HTR-8/SVneo (cell line): ENCODE measurements around the gene ZNF865.

Source experiments
- DNase-seq: peaks from one replicate; pipeline ENCODE4 v3.0.0; 2011; ENCODE audit warnings: low spot score, mixed read lengths; ENCODE audit not compliant: insufficient read length
- FAIRE-seq: peaks from 2 replicates; lab custom pipeline; 2011; peaks lifted over from hg19 to GRCh38; lab: Jason Lieb, UNC

ZNF865 gene

GRCh38 chr19:55602104-55603001 lies 3.1 kb upstream of the ZNF865 start:
- DNase-seq (no peak), FAIRE-seq (no peak)

- FAIRE-seq (no peak), DNase-seq (no peak)
Measured at GRCh38 chr19:55603115-55603514, 2.3 kb upstream of the ZNF865 start.

DNA sequence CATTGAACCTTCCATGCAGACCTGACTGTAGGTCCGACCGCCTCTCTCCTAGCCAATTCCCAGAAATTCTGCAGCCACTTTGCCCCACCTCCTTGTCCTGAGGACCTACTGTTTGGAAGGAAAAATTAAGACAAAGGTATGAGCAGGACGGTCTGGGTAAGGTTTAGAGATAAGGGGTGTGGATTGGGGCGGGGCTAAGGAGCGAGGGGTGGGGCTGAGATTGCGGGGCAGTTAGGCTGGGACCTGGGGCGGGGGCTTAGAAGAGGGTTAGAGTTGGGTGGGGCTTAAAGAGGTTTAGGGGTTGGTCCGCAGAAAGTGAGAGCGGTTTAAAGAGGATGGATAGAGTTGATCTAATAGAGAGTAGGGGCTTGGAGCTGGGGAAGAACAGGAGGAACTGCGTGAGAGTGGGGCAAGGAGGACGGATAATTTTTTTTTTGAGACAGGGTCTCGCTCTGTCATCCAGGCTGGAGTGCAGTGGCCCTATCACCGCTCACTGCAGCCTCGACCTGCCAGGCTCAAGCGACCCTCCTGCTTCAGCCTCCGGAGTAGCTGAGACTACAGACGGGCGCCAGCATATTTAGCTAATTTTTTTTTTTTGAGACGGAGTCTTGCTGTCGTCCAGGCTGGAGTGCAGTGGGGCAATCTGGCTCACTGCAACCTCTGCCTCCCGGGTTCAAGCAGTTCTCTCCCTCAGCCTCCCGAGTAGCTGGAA lies 1.7 kb upstream of the ZNF865 start:
- DNase-seq (no peak), FAIRE-seq (no peak)

- DNase-seq (peak; percentile 93), FAIRE-seq (peak; percentile 80)
Measured at GRCh38 chr19:55605207-55605636, 225 bp upstream of the ZNF865 start.

- DNase-seq (no peak), FAIRE-seq (no peak)
Measured at GRCh38 chr19:55606471-55606787, 982 bp downstream of the ZNF865 start.

- FAIRE-seq (no peak), DNase-seq (no peak)
Measured at GRCh38 chr19:55606817-55607216, 1.4 kb downstream of the ZNF865 start.

- FAIRE-seq, result no peak
- DNase-seq, result no peak
Measured at GRCh38 chr19:55609326-55609725, 3.9 kb downstream of the ZNF865 start.

DNA sequence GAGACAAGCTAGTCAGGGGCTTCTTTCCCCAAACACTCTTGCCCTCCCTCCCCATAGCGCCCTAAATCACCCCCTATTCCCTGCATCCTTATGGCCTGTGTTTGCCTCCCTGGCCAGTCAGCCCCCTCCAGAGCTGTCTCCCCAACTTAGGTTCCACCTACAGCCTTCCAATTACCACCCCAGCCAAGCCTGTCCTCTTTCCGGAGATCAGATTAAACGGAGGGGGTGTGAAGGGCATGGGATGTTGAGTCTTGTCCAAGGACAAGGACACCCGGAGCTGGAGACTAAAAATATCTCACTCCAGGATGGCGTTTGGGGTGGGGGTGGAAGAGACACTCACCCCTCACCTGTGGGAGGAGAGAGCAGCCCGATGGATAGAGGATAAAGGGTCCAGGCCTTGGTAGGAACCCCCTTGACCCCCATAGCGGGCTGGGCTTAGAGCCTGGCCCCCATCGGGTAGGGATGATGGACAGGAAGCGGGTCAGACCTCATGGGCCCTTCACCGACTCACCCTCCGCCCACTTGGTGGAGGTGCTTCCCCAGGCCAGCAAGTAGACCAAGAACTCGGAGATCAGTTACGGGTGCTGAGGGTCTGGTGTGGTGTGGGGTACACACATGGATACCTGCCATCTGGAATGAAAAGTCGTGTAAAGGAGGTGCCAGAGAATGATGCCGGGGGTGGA lies 6.0 kb downstream of the ZNF865 start:
- DNase-seq, result no peak
- FAIRE-seq, result no peak

DNA sequence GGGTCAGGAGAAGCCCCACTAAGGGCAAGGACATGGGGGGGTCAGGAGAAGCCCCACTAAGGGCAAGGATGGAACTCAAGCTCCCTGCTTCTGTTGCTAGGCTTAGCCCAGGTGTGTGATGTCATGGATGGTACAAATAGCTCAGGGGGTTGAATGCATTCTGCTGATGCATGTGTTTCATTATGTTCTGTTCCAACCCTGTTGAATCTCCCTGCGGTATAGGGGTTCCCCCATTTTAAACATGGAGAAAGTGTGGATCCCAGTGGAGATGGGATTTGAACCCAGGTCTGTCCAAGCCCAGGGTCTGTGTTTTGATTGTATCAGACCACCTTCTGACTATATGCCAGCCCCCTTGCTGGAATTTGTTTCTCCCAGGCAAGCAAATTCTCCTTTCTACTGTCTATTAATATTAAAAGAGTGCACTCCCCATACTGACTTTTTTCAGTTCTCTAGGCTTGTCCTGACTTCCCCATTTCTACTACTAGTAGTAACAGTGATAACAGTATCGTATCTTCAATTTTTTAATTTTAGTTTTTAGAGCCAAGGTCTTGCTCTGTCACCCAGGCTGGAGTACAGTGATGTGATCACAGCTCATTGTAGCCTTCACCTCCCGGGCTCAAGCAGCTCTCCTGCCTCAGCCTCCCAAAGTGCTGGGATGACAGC lies 6.7 kb downstream of the ZNF865 start:
- DNase-seq (no peak), FAIRE-seq (no peak)

DNA sequence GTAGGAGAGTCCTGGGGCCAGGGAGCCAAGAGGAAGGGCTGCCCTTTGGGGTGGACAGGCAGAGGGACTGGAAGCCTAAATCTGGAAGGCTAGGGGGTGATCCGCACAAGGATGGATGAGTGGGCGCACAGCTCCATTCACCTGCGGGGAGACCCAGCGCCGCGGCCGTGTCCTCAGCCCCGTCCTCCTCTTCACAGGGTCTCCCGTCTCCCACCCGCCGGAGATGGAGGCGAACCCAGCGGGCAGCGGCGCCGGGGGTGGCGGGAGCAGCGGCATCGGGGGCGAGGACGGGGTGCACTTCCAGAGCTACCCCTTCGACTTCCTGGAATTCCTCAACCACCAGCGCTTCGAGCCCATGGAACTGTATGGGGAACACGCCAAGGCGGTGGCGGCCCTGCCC lies 7.9 kb downstream of the ZNF865 start:
- DNase-seq (no peak), FAIRE-seq (no peak)

- DNase-seq (no peak), FAIRE-seq (no peak)
Measured at GRCh38 chr19:55613930-55614710, 8.7 kb downstream of the ZNF865 start.

DNA sequence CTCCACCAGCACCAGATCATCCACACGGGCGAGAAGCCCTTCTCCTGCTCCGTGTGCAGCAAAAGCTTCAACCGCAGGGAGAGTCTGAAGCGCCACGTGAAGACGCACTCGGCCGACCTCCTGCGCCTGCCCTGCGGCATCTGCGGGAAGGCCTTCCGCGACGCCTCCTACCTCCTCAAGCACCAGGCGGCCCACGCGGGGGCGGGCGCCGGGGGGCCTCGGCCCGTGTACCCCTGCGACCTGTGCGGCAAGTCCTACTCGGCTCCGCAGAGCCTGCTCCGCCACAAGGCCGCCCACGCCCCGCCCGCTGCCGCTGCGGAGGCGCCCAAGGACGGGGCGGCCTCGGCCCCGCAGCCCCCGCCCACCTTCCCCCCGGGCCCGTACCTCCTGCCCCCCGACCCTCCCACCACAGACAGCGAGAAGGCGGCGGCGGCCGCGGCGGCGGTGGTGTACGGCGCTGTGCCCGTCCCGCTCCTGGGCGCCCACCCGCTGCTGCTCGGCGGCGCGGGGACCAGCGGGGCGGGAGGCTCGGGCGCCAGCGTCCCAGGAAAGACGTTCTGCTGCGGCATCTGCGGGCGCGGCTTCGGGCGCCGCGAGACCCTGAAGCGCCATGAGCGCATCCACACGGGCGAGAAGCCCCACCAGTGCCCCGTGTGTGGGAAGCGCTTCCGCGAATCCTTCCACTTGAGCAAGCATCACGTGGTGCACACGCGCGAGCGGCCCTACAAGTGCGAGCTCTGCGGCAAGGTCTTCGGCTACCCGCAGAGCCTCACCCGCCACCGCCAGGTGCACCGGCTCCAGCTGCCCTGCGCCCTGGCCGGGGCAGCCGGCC lies 9.5 kb downstream of the ZNF865 start:
- FAIRE-seq (no peak), DNase-seq (no peak)

DNA sequence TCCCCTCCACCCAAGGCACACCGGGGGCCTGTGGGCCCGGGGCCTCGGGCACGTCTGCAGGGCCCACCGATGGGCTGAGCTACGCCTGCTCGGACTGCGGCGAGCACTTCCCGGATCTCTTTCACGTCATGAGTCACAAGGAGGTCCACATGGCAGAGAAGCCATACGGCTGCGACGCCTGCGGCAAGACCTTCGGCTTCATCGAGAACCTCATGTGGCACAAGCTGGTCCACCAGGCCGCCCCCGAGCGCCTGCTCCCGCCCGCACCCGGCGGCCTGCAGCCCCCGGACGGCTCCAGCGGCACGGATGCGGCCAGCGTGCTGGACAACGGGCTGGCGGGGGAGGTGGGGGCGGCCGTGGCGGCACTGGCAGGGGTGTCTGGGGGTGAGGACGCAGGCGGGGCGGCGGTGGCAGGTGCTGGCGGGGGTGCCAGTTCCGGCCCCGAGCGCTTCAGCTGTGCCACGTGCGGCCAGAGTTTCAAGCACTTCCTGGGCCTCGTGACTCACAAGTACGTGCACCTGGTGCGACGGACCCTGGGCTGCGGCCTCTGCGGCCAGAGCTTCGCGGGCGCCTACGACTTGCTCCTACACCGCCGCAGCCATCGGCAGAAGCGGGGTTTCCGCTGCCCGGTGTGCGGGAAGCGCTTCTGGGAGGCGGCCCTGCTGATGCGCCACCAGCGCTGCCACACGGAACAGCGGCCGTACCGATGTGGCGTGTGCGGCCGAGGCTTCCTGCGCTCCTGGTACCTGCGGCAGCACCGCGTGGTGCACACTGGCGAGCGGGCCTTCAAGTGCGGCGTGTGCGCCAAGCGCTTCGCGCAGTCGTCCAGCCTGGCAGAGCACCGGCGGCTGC lies 10.3 kb downstream of the ZNF865 start:
- no peak for FAIRE-seq
- no peak for DNase-seq

DNA sequence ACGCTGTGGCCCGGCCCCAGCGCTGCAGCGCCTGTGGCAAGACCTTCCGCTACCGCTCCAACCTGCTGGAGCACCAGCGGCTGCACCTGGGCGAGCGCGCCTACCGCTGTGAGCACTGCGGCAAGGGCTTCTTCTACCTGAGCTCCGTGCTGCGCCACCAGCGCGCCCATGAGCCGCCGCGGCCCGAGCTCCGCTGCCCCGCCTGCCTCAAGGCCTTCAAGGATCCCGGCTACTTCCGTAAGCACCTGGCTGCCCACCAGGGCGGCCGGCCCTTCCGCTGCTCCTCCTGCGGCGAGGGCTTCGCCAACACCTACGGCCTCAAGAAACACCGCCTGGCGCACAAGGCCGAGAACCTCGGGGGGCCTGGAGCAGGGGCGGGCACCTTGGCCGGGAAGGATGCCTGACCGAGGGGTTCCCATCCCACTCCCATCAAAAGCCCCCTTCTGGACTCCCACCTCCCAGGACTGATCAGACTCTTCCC lies 11.0 kb downstream of the ZNF865 start:
- FAIRE-seq, result no peak
- no peak for DNase-seq

GRCh38 chr19:55617426-55617825 lies 12.0 kb downstream of the ZNF865 start:
- DNase-seq (no peak), FAIRE-seq (no peak)

- DNase-seq (no peak), FAIRE-seq (no peak)
Measured at GRCh38 chr19:55618426-55618825, 13.0 kb downstream of the ZNF865 start.

- no peak for FAIRE-seq
- DNase-seq, result no peak
Measured at GRCh38 chr19:55619286-55619685, 13.8 kb downstream of the ZNF865 start.
